22Rv1 (cell line): ENCODE data around the gene EBI3.
A peak's percentile ranks its signal among the peaks of the same experiment; 100 is the strongest.

Source experiments
- CTCF ChIP-seq: fragments of 450-650 bp; IDR thresholded peaks from 2 replicates; pipeline ENCODE4 v1.5.1; 2017; ENCODE audit warnings: mild to moderate bottlenecking
- ZFX ChIP-seq: fragments of 450-650 bp; IDR thresholded peaks from 2 replicates; pipeline ENCODE4 v1.6.1; 2017; ENCODE audit warnings: antibody characterized with exemption, borderline replicate concordance

DNA sequence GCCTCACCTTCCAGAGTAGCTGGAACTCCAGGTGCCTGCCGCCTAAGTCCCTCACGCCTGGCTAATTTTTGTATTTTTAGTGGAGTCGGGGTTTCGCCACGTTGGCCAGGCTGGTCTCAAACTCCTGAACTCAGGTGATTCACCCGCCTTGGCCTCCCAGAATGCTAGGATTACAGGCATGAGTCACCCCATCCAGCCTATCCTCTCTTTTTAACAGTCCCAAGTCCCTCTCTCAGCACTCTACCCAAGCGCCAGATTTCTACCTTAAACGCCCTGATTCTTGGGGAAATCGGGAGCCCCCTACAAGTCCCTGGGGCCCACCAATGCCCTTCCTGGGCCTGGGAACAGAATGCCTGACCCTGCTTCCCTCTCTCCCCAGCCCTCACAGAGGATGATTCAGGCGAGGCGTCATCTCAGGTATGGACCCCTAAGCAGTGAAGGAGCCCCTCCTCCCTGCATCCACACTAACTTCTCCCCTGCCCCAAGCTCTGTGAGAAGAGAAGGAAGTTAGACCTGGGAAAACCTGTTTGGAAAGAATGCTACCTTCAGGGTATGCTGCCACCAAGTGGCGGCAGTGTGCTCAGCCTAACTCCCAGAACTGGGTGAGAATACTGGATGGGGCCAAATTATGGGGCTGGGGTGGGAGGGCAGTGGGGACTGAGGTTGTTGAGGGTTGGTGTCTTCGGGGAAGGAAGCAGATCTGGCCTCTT is 20.8 kb upstream of the EBI3 start:
- TF ChIP-seq CTCF = peak; percentile 60
- TF ChIP-seq ZFX = no peak
